ENCODE results near the gene UBR3. TPM values are rescaled to one million over a fixed set of nuclear protein-coding genes. Genes with fewer than 3 reads are reported as not detected.
"Not testable (repeated sequence)": the region's sequence is repeated elsewhere in the genome, so short reads cannot be mapped to it uniquely, and the experiment has no call there.

The UBR3 gene
- total RNA-seq, 1 experiment from 2014 or later: 24.9 TPM

GRCh38 chr2:169855281-169856258 lies 28.3 kb downstream of the UBR3 start:
- in situ Hi-C loops (cut with HindIII; ENCODE audit: low sequenced_read_pairs); DNase-seq (ENCODE audit: low spot score): not testable (repeated sequence)

- in situ Hi-C loops (cut with HindIII; ENCODE audit: low sequenced_read_pairs): no loop called here
- no peak for DNase-seq (ENCODE audit: low spot score)
Observed at GRCh38 chr2:169859423-169859822, 32.2 kb downstream of the UBR3 start.

GRCh38 chr2:169860149-169860548 lies 32.9 kb downstream of the UBR3 start:
- DNase-seq (ENCODE audit: low spot score): no peak
- in situ Hi-C loops (cut with HindIII; ENCODE audit: low sequenced_read_pairs): no loop called here

- in situ Hi-C loops (cut with HindIII; ENCODE audit: low sequenced_read_pairs): no loop called here
- no peak for DNase-seq (ENCODE audit: low spot score)
Observed at GRCh38 chr2:169862816-169863215, 35.6 kb downstream of the UBR3 start.

GRCh38 chr2:169865492-169865891 lies 38.2 kb downstream of the UBR3 start:
- in situ Hi-C loops (cut with HindIII; ENCODE audit: low sequenced_read_pairs): no loop called here
- no peak for DNase-seq (ENCODE audit: low spot score)

GRCh38 chr2:169866230-169866629 lies 39.0 kb downstream of the UBR3 start:
- DNase-seq (ENCODE audit: low spot score); in situ Hi-C loops (cut with HindIII; ENCODE audit: low sequenced_read_pairs): not testable (repeated sequence)

GRCh38 chr2:169867579-169867978 lies 40.3 kb downstream of the UBR3 start:
- DNase-seq (ENCODE audit: low spot score): no peak
- in situ Hi-C loops (cut with HindIII; ENCODE audit: low sequenced_read_pairs): no loop called here

GRCh38 chr2:169868951-169869350 lies 41.7 kb downstream of the UBR3 start:
- no peak for DNase-seq (ENCODE audit: low spot score)
- in situ Hi-C loops (cut with HindIII; ENCODE audit: low sequenced_read_pairs): no loop called here

- DNase-seq (ENCODE audit: low spot score); in situ Hi-C loops (cut with HindIII; ENCODE audit: low sequenced_read_pairs): not testable (repeated sequence)
Observed at GRCh38 chr2:169871369-169871768, 44.1 kb downstream of the UBR3 start.

- in situ Hi-C loops (cut with HindIII; ENCODE audit: low sequenced_read_pairs): no loop called here
- DNase-seq (ENCODE audit: low spot score): no peak
Observed at GRCh38 chr2:169871994-169872393, 44.7 kb downstream of the UBR3 start.

GRCh38 chr2:169877398-169877797 lies 50.1 kb downstream of the UBR3 start:
- DNase-seq (ENCODE audit: low spot score): peak; percentile 40
- in situ Hi-C loops (cut with HindIII; ENCODE audit: low sequenced_read_pairs): no loop called here

GRCh38 chr2:169887120-169887519 lies 59.9 kb downstream of the UBR3 start:
- DNase-seq (ENCODE audit: low spot score): no peak
- in situ Hi-C loops (cut with HindIII; ENCODE audit: low sequenced_read_pairs): no loop called here

GRCh38 chr2:169891593-169892298 lies 64.5 kb downstream of the UBR3 start:
- no peak for DNase-seq (ENCODE audit: low spot score)
- in situ Hi-C loops (cut with HindIII; ENCODE audit: low sequenced_read_pairs): no loop called here

- in situ Hi-C loops (cut with HindIII; ENCODE audit: low sequenced_read_pairs): no loop called here
- DNase-seq (ENCODE audit: low spot score): no peak
Observed at GRCh38 chr2:169892951-169893350, 65.7 kb downstream of the UBR3 start.

GRCh38 chr2:169895294-169895985 lies 68.2 kb downstream of the UBR3 start:
- in situ Hi-C loops (cut with HindIII; ENCODE audit: low sequenced_read_pairs): no loop called here
- no peak for DNase-seq (ENCODE audit: low spot score)

- DNase-seq (ENCODE audit: low spot score): no peak
- in situ Hi-C loops (cut with HindIII; ENCODE audit: low sequenced_read_pairs): no loop called here
Observed at GRCh38 chr2:169897834-169898233, 70.6 kb downstream of the UBR3 start.

GRCh38 chr2:169900103-169900502 lies 72.8 kb downstream of the UBR3 start:
- in situ Hi-C loops (cut with HindIII; ENCODE audit: low sequenced_read_pairs): not testable (repeated sequence)

GRCh38 chr2:169900686-169901085 lies 73.4 kb downstream of the UBR3 start:
- in situ Hi-C loops (cut with HindIII; ENCODE audit: low sequenced_read_pairs): no loop called here
- DNase-seq (ENCODE audit: low spot score): no peak

More at GRCh38 chr2:169900103-169900502, 72.8 kb downstream of the UBR3 start:
- not testable (repeated sequence) for DNase-seq (ENCODE audit: low spot score)

GRCh38 chr2:169906731-169907130 lies 79.5 kb downstream of the UBR3 start:
- no peak for DNase-seq (ENCODE audit: low spot score)
- in situ Hi-C loops (cut with HindIII; ENCODE audit: low sequenced_read_pairs): no loop called here

- in situ Hi-C loops (cut with HindIII; ENCODE audit: low sequenced_read_pairs): no loop called here
- no peak for DNase-seq (ENCODE audit: low spot score)
Observed at GRCh38 chr2:169909376-169909775, 82.1 kb downstream of the UBR3 start.
